GM21619 (cell line): ENCODE data around the gene ID3.
"Not testable (repeated sequence)": the region's sequence is repeated elsewhere in the genome, so short reads cannot be mapped to it uniquely, and the experiment has no call there.

Experiments used
- ATAC-seq: cut with Tn5 transposase; IDR thresholded peaks from one replicate; pipeline ENCODE4 v1.9.1; 2021; ENCODE audit not compliant: unreplicated experiment

Gene ID3

DNA sequence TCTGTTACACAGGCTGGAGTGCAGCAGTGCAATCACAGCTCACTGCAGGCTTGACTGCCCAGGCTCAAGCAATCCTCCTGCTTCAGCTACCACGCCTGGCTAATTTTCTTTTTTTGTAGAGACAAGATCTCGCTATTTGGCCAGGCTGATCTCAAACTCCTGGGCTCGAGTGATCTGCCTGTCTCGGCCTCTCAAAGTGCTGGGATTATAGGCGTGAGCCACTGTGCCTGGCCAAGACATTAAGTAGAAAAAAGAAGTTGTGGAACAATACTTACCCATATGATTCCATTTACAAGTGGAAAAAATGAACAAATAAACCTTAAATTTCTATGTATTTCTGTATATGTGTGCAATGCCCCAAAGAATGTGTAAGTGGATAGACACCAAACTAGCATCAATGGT lies 30.3 kb upstream of the ID3 start:
- no peak for ATAC-seq

DNA sequence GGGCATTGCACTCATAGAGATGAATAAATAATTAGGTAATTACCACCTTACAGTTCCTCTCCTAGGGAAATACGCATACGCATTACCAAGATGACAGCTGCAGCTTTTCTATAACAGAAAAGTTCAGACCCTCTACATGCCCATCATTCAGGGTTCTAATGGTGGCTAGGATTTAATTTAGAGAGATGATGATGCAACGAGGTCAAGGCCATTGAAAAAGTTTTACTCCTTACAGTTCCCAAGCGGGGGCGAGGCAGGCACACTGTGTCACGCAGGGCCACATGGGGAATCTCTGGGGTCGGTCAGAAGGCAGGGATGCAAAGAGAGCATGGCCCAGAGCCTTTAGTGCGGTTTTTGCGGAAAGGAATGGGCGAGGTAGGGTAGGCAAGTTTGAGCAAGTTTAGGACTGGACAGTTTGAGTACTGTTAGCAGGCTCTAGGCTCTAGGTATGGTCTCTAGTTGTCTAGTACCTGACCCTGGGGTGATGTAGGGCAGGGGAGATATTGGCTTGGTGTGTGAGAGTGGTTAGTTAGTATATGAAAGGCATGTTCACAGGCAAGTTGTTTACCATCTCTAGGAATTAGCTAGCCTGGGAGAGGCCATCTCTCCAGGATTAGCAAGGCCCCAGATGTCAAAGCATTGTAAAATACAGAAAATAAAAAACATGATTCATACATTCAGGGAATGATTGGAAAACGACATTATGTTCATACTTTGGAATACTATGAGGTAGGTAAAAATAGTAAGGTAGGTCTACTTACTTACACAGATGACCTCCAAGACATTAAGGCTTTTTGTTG lies 29.6 kb upstream of the ID3 start:
- ATAC-seq: no peak

DNA sequence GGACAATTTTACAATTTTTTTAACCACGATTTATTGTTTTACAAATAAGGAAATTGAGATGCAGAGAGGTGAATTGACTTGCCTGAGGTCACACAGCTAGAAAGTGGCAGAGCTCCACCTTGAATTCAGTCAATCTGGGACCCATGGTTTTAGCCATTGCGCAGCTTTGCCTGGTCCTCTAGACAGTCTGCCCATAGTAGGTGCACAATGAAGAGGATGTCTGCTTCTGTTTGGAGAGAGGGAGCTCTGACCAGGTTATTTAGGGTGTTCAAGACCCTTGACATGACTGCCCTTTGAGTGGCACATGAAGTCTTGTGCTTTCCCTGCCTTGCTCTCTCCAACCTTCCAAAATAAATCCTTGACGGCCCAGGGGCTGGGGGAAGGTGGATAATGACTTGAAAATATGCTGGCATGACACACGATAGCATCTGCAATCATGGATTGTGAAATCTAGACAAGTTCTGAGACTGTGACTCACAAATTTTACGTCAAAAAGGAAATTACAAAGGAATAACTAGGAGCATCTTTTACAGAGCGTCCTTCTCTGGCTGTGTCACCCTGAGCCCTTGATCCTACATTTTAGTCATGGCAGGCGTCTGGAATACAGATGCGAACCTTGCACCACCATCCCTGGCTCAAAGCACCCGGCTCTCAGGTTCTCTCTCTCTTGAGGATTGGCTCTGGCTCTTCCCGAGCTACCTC lies 26.2 kb upstream of the ID3 start:
- no peak for ATAC-seq

DNA sequence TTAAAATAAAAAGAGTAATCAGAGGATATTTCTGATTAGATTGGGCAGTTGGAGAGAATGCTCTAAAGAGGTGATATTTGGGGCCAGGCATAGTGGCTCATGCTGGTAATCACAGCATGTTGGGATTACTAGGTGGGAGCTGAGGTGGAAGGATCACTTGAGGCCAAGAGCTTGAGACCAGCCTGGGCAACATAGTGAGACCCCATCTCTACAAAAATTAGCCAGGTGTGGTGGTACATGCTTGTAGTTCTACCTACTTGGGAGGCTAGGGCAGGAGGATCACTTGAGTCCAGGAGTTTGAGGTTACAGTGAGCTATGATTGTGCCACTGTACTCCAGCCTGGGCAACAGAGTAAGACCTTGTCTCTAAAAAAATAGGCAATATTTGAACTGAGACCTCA lies 24.4 kb upstream of the ID3 start:
- ATAC-seq: not testable (repeated sequence)

DNA sequence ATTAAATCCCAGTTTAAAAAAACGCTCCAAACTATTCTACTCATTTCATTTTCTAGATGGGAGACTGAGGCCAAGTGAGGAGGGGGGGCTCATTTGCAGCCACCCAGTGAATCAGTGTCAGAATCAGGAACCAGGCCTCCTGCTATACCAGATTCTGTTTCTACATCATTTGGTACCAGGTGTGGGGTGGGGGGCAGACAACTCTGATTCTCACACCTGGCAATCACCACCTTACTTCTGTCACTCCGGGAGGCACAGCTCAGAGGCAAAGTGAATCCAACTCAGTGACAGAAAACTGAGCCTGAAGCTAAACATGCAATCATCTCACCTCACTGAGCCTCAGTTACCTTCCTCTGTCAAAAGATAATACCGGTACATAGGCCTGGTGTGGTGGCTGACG lies 23.5 kb upstream of the ID3 start:
- ATAC-seq: no peak

DNA sequence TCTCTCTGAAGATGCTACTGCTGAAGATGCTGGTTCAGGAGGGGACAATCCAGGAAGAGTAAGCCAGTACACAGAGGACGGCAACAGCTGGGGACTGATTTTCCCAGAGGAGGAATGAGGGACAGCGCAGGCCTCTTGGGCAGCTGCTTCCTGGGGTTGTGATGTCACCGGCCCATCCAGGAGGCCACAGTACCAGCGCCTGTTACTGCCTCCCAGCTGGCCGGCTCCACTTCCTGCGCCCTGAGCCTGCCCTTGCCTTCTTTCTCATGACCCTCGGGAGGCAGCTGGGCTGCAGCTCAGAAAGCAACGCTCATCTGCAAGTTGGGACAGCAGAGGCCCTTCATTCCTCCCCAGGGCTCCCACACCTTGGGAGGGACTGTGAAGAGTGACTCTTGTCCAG lies 21.9 kb upstream of the ID3 start:
- ATAC-seq: no peak

DNA sequence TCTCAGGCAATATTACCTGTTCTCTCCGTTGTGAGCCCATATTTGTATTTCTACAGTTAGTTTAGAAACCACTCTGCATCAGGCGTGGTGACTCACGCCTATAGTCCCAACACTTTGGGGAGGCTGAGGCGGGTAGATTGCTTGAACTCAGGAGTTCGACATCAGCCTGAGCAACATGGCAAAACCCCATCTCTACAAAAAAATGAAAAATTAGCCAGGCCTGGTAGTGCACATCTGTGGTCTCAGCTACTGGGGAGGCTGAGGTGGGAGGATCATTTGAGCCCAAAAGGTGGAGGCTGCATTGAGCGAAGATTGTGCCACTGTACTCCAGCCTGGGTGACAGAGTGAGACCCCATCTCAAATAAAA lies 19.7 kb upstream of the ID3 start:
- ATAC-seq: no peak

DNA sequence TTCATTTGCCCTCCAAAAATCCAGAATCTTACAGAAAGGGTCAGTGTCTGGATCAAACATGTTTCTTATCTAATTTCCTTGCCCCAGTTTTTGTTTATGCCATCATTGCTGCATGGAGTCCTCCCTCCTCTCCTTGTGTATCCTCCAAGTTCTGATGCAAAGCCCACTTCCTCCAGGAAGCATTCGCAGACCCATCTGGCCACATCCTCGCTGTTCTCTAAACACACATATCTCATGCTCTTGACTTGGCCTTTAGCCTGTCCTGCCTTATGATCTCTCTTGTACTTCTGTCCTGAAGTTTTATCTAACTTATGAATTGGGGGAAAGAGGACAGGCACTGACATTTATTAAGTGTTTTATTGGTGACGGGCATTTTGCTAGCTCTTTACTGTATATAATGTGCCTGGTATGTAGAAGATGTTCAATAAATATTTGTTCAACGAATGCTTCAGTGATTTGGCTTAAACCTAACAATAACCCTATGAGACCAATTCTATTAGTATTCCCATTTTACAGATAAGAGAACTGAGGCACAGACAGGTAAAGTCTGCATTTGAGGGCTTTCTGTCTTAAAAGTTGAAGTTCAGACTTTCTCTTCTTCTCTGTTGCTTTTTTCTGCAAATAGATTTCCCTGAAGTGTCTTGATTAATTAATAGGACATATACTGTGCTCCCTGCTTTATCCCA lies 19.2 kb upstream of the ID3 start:
- no peak for ATAC-seq

DNA sequence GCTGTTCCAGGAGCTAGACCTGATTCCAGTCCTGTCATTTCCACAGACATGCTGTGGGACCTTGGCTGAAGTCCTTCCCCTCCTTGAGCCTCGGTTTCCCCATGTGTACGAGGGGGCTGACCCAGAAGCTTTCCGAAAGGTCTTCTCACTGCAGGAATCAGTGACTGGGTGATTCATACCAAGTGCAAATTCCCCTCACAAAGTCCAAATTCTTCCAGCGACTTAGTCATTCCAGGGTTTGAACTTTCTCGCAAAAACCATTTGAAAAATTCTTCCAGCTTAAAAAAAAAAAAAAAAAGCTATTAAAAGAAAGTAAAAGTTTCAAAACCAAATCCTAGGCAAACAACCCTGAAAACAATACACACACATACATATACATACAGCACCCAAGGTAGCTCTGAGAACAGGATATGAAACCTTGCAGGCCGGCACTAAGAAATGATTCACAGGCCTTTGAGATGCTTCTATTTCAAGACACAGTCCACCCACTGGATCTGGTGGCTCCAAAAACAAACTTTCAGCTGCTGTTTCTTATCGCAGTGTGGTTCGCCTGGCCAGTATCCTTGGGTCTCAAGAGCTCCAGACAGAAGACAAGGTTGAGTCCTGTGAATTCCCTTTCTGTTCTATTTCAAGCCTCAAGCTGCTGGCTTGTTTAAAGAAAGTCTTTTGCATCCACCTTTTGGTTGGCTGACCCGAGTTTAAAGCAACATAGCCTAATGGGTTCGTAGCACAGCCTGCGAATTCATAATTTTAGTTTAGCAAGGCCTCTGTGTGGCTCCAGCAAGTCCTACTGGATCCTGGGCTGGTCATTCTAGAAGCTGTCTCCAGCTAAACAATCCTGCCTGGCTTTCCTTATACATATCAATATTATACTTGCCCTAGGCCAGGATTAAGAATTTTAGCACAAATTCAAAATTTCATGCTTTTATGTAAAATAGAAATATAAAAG lies 18.0 kb upstream of the ID3 start:
- ATAC-seq: peak; percentile 86

DNA sequence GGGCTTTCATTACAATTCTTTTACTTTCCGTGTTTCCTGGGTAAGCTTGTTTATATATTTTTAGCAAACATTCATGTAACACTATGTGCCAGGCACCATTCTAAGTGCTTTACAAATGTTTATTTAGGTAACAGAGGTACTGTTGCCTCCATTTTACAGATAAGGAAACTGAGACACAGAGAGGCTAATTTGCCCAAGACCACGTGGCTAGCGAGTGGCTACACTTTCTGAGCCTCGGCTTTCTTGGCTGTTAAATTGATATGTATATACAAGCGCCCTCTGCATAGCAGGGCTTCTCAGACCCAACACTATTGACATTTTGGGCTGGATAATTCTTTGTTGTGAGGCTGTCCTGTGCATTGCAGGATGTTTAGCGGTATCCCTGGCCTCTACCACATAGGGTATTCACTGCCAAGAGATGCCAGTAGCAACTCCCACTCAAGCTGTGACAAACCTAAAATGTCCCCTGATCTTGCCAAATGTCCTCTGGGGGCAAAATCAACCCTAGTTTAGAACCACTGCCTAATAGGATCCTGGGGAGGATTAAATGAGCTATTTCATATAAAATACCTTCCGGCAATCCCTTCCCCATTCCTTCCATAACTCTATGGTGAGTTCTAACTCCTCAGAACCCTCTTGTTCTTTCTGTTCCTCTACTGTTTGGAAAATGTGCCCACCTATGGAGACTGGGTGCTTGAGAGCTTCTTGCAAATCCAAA lies 17.2 kb upstream of the ID3 start:
- no peak for ATAC-seq

DNA sequence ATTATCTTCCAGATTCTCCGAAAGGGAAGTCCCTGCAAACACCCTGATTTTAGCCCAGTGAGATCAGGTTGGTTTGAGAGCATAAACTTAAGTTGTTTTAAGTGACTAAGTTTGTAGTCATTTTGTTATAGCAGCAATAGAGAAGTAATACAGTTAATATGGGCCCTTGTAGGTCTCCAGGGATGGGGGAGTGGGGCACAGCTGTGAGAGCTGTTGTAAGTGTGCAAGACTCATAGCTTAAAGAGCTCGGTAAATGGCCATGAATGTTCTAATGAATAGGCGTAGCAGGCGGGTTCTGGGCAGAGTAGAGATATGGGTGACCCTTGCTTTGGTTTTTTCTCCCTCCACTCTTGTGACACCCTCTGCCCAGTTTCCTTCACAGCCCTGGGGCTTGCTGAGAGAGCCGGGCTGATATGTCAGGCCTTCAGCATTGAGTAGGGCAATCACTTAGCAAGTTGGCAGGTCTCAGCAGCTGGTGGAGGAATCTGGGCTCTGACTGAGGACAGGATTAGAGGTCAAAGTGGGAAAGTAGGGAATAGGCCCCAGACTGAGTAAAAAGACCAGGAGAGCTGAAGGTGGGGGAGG lies 16.0 kb upstream of the ID3 start:
- no peak for ATAC-seq

DNA sequence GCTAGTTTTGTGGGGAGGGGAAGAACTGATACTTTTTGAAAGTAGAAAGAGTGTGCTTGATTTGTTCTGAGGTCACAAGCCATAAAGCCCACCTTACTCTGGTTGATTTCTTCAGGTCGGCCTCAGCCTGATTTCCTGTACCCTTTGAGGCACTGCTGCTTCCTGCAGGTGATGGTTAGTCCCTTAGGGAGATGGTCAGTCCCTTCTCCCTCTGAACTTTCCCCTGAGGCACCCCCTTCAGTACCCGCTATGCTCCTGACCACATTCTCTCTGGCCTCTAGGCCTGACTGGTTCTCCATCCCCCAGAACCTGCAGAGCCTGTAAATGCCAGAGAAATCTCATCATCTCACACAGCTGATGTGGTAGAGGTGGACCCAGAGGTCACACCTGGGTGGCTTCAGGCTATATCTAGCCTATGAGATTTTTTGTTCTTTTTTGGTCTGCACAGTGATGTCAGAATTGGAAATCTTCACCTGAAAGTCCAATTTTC lies 15.0 kb upstream of the ID3 start:
- peak; percentile 38 for ATAC-seq

DNA sequence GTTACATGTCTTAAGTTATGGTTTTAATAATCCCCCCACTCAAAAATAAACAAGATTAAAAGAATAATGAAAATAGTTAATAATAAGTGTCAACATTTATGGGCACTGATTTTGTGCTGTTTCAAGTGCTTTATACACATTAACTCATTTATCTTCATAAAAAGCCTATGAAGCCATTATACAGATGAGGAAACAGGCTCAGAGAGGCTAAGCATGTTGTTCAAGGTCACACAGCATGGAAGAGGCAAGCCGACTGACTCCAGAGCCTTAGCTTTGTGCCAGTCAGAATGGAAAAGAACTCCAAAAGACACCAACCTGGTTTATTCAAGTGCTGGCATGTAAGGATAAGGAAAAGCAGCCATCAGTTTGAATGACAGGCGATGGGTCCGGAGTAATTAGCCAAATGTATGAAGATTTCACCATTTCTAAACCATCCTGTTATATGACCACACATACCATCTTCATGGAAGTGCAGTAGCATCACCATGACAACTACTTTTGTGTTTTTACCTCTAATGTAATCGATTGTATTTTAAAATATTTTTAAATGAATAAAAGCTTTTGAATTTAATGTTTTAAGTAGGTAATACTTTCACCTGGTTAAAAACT lies 14.4 kb upstream of the ID3 start:
- no peak for ATAC-seq

DNA sequence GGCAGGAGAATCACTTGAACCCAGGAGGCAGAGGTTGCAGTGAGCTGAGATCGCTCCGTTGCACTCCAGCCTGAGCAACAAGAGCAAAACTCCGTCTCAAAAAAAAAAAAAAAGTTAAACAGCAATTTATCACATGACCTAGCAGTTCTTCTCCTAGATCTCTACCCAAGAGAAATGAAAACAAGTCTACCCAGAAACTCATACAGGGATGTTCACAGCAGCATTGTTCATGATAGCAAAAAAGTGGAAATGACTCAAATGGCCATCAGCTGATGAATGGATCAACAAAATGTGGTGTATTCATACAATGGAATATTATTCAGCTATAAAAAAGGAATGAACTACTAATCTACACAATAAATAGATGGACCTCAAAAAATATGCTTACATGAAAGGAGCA lies 12.2 kb upstream of the ID3 start:
- ATAC-seq: no peak

DNA sequence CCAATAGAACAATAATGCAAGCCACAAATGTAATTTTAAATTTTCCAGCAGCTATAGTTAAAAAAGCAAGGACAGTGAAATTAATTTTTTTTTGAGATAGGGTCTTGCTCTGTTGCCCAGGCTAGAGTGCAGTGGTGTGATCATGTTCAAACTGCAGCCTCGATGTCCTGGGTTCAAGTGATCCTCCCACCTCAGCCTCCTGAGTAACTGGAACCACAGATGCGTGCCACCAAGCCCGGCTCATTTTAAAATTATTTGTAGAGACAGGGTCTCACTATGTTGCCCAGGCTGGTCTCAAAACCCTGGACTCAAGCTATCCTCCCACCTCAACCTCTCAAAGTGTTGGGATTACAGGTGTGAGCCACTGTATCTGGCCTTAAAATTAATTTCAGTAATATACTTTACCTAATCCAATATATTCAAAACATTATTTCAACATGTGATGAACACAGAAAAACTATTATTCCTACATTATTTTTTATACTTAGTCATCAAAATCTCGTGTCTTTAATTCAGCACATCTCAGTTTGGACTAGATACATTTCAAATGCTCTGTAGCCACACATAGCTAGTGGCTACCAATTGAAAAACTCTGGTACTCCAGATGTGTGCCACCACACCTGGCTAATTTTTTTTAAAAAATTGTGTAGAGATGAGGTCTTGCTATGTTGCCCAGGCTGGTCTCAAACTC lies 10.8 kb upstream of the ID3 start:
- no peak for ATAC-seq

DNA sequence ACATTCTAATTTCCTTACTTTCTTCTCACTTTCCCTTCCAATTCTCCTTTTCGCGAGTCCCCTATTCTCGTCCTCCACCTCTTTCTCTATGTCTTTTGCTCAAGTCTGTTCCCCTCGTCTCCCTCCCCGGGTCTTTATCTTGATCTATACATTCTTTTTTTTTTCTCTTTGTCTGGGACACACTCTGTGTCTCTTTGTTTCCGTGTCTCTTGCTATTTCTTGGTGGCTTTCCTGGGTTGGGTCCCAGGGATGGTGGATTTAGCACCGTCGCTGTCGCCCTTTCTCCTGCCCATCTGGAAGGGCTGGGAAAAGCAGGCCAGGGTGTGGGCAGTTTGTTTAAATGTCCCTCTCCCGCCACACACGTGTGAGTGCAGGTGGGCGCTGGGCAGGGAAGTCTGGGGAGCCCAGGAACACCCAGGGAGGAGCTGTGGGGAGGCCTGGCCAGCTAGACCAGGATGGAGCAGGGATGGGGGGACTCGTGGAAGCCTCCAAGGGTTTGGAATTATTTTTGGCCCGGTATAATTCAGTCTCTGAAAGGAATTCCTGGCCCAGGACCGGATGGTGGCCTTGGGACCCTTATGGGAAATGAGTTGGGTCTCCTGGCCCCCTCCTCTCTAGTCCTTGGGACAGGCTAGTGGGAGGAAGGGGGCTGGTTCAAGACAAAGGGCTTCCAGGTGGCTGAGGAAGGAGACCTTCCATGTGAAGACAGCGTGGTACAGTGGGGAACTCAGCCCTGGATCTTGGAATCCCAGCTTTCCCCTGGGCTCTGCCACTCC lies 9.5 kb upstream of the ID3 start:
- no peak for ATAC-seq

DNA sequence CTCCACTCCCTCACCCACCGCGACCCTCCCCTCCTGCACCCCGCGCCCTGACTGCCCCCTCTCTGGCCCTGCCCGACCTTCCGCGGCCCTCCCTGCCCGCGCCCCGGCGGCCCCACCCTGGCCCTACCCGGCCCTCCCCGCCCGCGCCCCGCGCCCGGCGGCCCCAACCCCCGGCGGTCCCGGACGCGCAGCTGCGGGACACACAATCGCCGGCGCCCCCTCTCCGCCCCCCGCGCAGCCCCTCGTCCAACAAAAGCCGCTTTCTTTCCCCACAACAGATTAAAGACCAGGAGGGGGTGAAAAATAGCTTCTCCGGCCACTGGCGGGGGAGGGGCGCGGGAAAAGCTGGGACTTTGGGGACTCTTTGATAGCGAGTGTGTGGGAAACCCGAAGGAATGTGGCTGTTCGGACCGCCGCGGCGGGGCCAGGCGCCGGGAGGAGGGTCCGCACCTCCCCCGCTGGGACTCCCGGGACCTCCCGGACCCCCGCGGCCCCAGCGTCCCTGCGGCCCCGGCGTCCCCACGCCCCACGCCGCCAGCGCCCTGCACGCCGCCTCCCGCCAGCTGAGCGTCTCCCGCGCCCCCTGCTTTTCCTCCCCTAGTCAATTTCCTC lies 8.8 kb upstream of the ID3 start:
- no peak for ATAC-seq

DNA sequence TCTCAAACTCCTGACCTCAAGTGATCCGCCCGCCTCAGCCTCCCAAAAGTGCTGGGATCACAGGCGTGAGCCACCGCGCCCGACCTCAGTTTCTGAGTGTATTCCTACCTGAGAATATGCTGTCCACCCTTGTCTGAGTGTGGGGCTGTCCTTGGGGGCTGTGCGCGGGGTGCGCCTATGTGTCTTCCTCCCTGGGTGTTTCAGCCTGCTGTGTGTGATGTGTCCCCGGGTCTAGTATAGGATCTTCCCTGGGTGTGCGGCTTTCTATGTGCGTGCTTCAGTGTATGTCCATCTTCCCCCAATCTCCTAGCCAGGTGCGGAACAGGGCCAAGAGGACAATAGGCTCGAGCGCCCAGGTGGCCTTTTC lies 8.3 kb upstream of the ID3 start:
- ATAC-seq: no peak
